Activated CD4-positive, alpha-beta T cell treated with anti-CD3 and anti-CD28 coated beads, Interleukin-2, amount 50 U/mL, for 24 hours (primary cell): ENCODE results near the gene S100A16.
A peak's percentile ranks its signal among the peaks of the same experiment; 100 is the strongest.

Experiments used
- DNase-seq, 2 donors: peaks; one replicate each; pipeline ENCODE4 v3.0.0-alpha.2; 2020; ENCODE audit warnings: low read depth in 1 of 2, low spot score in 1 of 2

The S100A16 gene

GRCh38 chr1:153638261-153638660 lies 25.3 kb upstream of the S100A16 start:
- DNase-seq: no peak

GRCh38 chr1:153636312-153636711 lies 23.4 kb upstream of the S100A16 start:
- no peak for DNase-seq

DNA sequence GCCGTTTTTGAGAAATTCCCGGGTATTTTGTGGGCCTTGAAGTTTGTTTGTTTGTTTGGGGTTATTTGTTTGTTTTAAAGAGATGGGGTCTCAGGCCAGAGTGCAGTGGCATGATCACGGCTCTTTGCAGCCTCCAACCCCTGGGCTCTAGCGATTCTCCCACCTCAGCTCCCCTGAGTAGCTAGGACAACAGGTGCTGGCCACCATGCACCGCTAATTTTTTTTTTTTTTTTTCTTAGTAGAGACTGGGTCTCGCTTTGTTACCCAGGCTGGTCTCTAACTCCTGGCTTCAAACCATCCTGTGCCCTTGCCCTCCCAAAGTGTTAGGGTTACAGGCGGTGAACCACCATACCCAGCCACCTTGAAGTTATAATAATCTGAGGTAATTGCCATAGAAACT lies 22.9 kb upstream of the S100A16 start:
- no peak for DNase-seq

GRCh38 chr1:153633754-153634665 lies 21.1 kb upstream of the S100A16 start, which contains the start of gene CHTOP:
TSS of gene CHTOP (plus strand) at chr1:153634066. CDS start at chr1:153636589, 2,523 bp downstream.
- DNase-seq: peak; percentile 96 to 97

- DNase-seq: no peak
Measured at GRCh38 chr1:153633161-153633753, 20.3 kb upstream of the S100A16 start.

GRCh38 chr1:153631047-153632022 lies 18.4 kb upstream of the S100A16 start:
- no peak for DNase-seq

DNA sequence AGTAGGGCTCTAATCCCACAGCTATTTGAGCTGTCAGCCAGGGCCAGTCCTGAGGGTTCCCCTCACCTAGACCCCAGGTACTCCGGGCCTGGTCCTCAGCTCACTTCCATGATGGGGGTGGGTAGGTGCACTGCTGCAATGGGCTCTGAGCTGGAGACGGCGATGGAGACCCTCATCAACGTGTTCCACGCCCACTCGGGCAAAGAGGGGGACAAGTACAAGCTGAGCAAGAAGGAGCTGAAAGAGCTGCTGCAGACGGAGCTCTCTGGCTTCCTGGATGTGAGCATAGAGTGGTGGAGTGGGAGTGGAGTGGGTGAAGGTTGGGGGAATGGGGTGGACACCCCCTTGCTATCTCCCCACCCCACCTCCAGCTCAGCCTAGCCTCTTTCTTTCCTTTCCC lies 17.4 kb upstream of the S100A16 start:
- DNase-seq: no peak

DNA sequence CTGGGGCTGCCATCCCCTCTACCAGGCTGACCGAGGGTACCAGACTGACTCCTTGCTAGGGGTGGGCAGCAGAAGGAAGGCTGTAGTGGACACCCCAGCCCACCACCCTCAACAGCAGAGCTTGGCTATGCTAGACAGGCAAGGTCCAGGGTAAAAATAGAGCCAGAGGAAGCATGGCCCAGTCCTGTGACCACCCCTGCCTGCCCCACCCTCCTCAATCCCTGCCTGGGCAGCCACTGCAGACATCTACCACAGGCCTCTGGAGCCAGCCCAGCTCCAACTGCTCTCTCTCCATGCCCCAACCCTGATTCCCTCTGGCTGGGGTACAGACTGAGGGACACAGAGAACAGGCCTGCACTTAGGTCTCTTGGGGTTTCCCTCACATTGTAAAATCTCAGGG lies 17.0 kb upstream of the S100A16 start:
- no peak for DNase-seq

- no peak for DNase-seq
Measured at GRCh38 chr1:153629343-153629665, 16.4 kb upstream of the S100A16 start.

- DNase-seq: no peak
Measured at GRCh38 chr1:153628638-153629342, 15.9 kb upstream of the S100A16 start.

- DNase-seq: no peak
Measured at GRCh38 chr1:153627715-153628626, 15.0 kb upstream of the S100A16 start, which contains the start of gene S100A1. TSS of gene S100A1 (plus strand) at chr1:153628434. CDS start at chr1:153630522, 2,088 bp downstream.

- no peak for DNase-seq
Measured at GRCh38 chr1:153626904-153627714, 14.2 kb upstream of the S100A16 start, which contains the start of gene S100A13. TSS of gene S100A13 (minus strand) at chr1:153627505. CDS start at chr1:153626472, 1,033 bp downstream.

DNA sequence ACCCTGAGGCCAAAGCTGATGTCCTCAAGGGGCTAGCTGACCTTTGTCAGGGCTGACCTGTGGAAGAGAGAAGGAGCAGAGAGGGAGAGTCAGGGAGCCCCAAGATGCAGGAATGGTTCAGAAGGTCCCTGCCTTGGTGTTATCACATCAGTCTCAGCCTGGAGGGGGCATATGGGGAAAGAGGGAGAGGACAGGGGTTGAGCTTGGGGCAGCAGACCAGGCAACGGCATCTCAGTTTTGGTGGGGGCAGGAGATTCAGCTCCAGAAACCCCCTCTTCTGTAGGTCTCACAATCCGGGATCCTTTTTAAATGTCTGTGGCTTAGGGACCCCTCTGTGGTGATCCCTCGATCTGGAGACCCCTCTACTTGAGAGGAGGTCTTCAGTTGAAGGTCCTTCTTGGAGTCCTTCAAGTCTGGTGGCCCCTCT lies 13.6 kb upstream of the S100A16 start:
- DNase-seq: no peak

GRCh38 chr1:153624965-153625611 lies 12.2 kb upstream of the S100A16 start:
- DNase-seq: no peak

DNA sequence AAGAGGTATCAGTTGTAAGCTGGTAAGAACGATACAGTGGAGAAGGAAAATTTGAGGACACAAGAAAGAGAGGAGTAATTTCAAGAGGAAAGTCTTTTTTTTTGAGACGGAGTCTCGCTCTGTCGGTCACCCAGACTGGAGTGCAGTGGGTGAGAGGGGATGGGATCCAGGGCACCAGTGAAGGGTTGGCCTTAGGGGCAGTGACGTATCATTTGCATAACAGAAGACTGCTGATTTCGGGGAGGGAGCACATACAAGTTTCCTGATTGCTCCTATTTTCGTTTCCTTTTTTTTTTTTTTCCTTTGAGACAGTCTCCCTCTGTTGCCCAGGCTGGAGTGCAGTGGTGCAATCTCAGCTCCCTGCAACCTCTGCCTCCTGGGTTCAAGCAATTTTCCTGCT lies 10.2 kb upstream of the S100A16 start:
- no peak for DNase-seq

DNA sequence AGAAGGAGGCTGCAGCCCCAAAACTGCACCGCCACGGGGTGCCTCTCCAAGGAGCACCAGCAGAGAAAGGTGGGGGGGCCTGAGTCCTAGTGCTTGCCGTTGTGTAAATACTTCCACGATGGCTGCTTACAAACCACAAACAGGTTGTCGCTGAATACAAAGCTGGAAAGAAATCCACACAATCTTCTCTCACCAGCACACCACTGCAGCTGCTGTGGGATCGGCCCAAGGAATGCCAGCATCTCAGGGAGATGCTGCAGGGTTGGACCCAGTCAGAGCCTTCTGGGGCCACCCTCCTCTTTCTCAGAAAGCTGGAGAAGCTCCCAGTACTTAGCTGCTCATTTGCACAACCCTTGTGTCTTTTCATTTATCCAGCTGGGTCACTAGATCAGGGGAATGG lies 6.2 kb upstream of the S100A16 start:
- DNase-seq: no peak

DNA sequence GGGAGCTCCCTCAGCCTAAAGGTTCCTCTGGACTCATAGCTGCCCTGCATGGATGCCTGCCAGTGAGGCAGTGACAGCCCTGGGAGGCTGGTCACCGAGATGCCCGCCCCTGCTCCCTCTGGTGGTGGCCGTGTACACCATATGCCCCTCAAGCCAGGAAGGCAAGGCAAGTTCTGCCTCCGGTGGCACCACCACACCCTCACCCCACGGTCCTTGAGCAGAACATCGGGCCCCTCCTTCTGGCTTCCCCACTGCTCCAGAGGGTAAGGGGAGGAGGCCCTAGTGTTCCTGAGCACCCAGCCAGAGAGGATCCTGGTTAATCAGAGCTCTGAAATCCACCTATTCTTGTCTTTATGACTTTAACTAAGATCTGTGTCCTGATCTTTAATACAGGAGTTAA lies 4.7 kb upstream of the S100A16 start:
- DNase-seq: peak in 1 of 2 donors; percentile 30

DNA sequence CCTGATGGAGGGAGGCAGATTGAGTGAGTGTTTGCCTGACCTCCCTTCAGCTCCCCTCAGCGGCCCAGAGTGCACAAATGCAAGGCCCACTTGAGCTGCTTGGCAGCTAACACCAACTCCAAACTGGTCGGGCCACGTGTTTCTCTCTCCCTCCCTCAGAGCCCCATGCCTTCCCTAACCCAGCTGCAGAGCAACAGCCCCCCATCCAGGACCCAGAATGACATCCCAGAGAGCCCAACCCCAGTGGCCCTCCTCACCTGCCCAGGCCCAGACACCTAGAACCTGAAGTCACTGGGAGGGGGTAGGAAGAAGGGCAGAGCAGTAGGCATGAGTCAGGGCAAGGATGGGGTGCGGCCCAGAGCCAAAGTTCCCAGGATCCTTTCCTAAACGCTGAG lies 4.0 kb upstream of the S100A16 start:
- no peak for DNase-seq
